Adrenal gland (tissue), 5 donors: ENCODE measurements around the gene CCT6A.

Experiments
- CTCF ChIP-seq, 6 experiments: fragments of 450-650 bp in 4 of 6; fragments of 200-600 bp in 2 of 6; sonication (generic) in 1 of 6; IDR thresholded peaks; 1 replicate in 5 of 6; 2 replicates in 1 of 6; pipeline versions ENCODE4 v1.5.1 to v1.8.0; 2016 to 2021; ENCODE audit warnings: antibody characterized with exemption in 6 of 6, mild to moderate bottlenecking in 2 of 6, moderate library complexity in 1 of 6
- POLR2A ChIP-seq, 2 donors: fragments of 450-650 bp; IDR thresholded peaks; one replicate each; pipeline ENCODE4 v1.6.1; 2017; ENCODE audit warnings: antibody characterized with exemption in 2 of 2, mild to moderate bottlenecking in 2 of 2, moderate library complexity in 1 of 2
- donor health status: DM: no; HTN: no; CAD: no.

GRCh38 chr7:56091591-56091990 is 40.0 kb downstream of the CCT6A start:
- TF ChIP-seq CTCF (IDR thresholded peaks at IDR 0.05) (no peak), POLR2A (IDR thresholded peaks at IDR 0.05) (no peak)
